Upper lobe of left lung (tissue), 6 donors: ENCODE data around the gene RNF2. TPM values are rescaled to one million over a fixed set of nuclear protein-coding genes. Genes with fewer than 3 reads are reported as not detected.

ENCODE experiments used
- ATAC-seq, 2 donors: fragments of 200-7000 bp; cut with Tn5 transposase; one replicate each; pipeline ENCODE4 v1.9.1; 2022; ENCODE audit warnings: mild to moderate bottlenecking in 2 of 2, moderate library complexity in 2 of 2; ENCODE audit not compliant: low FRiP score in 2 of 2
- DNase-seq, 2 donors: peaks; one replicate each; pipeline ENCODE4 v3.0.0-alpha.2; 2019 to 2020
- H3K27ac ChIP-seq, 4 donors: fragments of 200-600 bp; sonication (generic); one replicate each; pipeline ENCODE4 v1.5.1; 2016 to 2019
- H3K27me3 ChIP-seq, 4 donors: fragments of 200-600 bp; sonication (generic); one replicate each; pipeline ENCODE4 v1.5.1; 2017 to 2019
- H3K36me3 ChIP-seq, 4 donors: fragments of 200-600 bp; sonication (generic); one replicate each; pipeline ENCODE4 v1.5.1; 2016 to 2019
- H3K4me1 ChIP-seq, 4 donors: fragments of 200-600 bp; sonication (generic); one replicate each; pipeline ENCODE4 v1.5.1; 2018 to 2019
- H3K4me3 ChIP-seq, 4 donors: fragments of 200-600 bp; sonication (generic); one replicate each; pipeline ENCODE4 v1.5.1; 2017 to 2019; ENCODE audit warnings: mild to moderate bottlenecking in 2 of 4, moderate library complexity in 1 of 4
- H3K9me3 ChIP-seq, 4 donors: fragments of 200-600 bp; sonication (generic); one replicate each; pipeline ENCODE4 v1.5.1; 2018 to 2019
- EP300 ChIP-seq, 4 donors: sonication (generic); formaldehyde crosslinking; IDR thresholded peaks; one replicate each; pipeline ENCODE4 v1.5.1; 2017; ENCODE audit warnings: antibody characterized with exemption in 4 of 4, control low read depth in 2 of 4
- POLR2A ChIP-seq, 4 donors: fragments of 450-650 bp; IDR thresholded peaks; one replicate each; pipeline ENCODE4 v1.5.1; 2016 to 2017; ENCODE audit warnings: antibody characterized with exemption in 4 of 4, mild to moderate bottlenecking in 2 of 4
- POLR2AphosphoS5 ChIP-seq, 2 donors: sonication (generic); formaldehyde crosslinking; IDR thresholded peaks; one replicate each; pipeline ENCODE4 v1.5.1; 2017; ENCODE audit warnings: antibody characterized with exemption in 2 of 2
- WGBS, 2 donors: methylation state at CpG; one replicate each; pipeline ENCODE4 v1.1.5; 2017 to 2018; 5-methylcytosine and 5-hydroxymethylcytosine counted together
- total RNA-seq, 6 donors: library from RNA; depleted of rRNA in 4 of 6; stranded (reverse); fragments of >200 nt in 4 of 6; gene quantifications; one replicate each; pipeline versions ENCODE4 v1.1.0 to v1.2.1, GENCODE V29; 2016 to 2021
- TF ChIP-seq, protein P1 (sequence below), 6 experiments: fragments of 450-650 bp in 4 of 6; fragments of 200-600 bp in 2 of 6; sonication (generic) in 2 of 6; IDR thresholded peaks; one replicate each; pipeline ENCODE4 v1.5.1; 2016 to 2019; ENCODE audit warnings: antibody characterized with exemption in 6 of 6
- donor health status: DM: no; HTN: no; CAD: no; lungs with moderate emphysema.
- donor health status: DM: no; HTN: yes; CAD: no; lungs with severe emphysema.

The RNF2 gene
- total RNA-seq, 6 donors from 2014 or later: 4.2 to 17.8 (median 12.1) TPM

DNA sequence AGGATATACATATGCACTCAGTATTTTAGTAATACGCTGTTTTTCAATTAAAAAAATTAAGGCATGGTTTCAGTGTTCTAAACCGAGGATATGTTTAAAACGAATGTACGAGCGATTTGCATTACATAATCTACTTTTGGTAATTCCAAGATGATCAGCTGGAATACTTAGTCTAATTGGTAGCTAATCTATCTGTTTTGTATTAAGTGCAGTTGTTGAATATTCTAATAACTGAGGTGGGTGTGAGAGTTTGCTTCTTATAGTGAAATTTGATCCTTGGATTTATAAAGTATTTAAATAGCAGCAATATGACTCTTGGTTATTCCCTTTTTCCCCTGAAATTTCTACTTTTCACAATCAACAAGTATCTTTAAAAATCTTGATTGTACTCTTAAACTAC, 1.3 kb downstream of the RNF2 start:
- ATAC-seq (no peak), DNase-seq (no peak)
- Histone ChIP-seq H3K4me1 (peaks cover 11 to 34% (median 16%) of the 10 kb centered on the region in 4 donors), H3K9me3 (peaks cover 0 to 7% (median 0%) of the 10 kb centered on the region in 4 donors), H3K4me3 (peak overlapping the region; percentile 43 to 100 (median 90)), H3K36me3 (no peaks in the 10 kb centered on the region), H3K27me3 (no peaks in the 10 kb centered on the region), H3K27ac (no peak overlapping the region)
- no peak for TF ChIP-seq EP300 (IDR thresholded peaks at IDR 0.05)
- TF ChIP-seq POLR2AphosphoS5 (IDR thresholded peaks at IDR 0.05): no peak
- TF ChIP-seq, protein P1, sequence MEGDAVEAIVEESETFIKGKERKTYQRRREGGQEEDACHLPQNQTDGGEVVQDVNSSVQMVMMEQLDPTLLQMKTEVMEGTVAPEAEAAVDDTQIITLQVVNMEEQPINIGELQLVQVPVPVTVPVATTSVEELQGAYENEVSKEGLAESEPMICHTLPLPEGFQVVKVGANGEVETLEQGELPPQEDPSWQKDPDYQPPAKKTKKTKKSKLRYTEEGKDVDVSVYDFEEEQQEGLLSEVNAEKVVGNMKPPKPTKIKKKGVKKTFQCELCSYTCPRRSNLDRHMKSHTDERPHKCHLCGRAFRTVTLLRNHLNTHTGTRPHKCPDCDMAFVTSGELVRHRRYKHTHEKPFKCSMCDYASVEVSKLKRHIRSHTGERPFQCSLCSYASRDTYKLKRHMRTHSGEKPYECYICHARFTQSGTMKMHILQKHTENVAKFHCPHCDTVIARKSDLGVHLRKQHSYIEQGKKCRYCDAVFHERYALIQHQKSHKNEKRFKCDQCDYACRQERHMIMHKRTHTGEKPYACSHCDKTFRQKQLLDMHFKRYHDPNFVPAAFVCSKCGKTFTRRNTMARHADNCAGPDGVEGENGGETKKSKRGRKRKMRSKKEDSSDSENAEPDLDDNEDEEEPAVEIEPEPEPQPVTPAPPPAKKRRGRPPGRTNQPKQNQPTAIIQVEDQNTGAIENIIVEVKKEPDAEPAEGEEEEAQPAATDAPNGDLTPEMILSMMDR (IDR thresholded peaks at IDR 0.05): no peak
- TF ChIP-seq POLR2A (IDR thresholded peaks at IDR 0.05): no peak
- 1 to 5% methylated on average over 5 of the region's 5 CpGs for WGBS, 2 donors

DNA sequence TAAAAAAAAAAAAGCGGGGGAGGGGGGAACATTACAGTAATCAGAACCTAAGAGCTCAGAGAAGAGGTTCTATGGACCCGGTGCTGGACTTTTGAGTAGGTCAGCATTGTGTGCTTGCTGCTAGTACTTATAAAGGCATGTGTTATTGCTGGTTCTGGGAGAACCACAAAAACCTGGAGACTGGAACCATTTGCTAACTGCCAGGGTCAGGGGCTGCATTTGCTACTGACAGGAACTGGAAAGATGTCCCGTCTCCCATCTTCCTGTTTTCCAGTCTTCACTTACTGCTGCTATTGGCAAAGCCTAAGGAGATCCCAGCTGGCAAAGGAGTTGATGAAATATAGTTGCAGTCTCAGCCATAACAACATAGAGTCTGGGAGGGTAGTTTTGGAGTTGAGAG, 4.3 kb downstream of the RNF2 start:
- peaks cover 11 to 33% (median 16%) of the 10 kb centered on the region in 4 donors for H3K4me1 ChIP-seq
- whole genome bisulfite sequencing, 2 donors: 80 to 88% methylated on average over 3 of the region's 3 CpGs
- ATAC-seq (no peak), DNase-seq (no peak)
- H3K27ac ChIP-seq: no peak overlapping the region
- TF ChIP-seq, protein P1 (IDR thresholded peaks at IDR 0.05): no peak
- TF ChIP-seq POLR2AphosphoS5 (IDR thresholded peaks at IDR 0.05) (no peak), EP300 (IDR thresholded peaks at IDR 0.05) (no peak), POLR2A (IDR thresholded peaks at IDR 0.05) (no peak)
- no peak overlapping the region for H3K4me3 ChIP-seq
- H3K9me3 ChIP-seq: peaks cover 0 to 7% (median 0%) of the 10 kb centered on the region in 4 donors
- no peaks in the 10 kb centered on the region for H3K27me3 ChIP-seq
- no peaks in the 10 kb centered on the region for H3K36me3 ChIP-seq

DNA sequence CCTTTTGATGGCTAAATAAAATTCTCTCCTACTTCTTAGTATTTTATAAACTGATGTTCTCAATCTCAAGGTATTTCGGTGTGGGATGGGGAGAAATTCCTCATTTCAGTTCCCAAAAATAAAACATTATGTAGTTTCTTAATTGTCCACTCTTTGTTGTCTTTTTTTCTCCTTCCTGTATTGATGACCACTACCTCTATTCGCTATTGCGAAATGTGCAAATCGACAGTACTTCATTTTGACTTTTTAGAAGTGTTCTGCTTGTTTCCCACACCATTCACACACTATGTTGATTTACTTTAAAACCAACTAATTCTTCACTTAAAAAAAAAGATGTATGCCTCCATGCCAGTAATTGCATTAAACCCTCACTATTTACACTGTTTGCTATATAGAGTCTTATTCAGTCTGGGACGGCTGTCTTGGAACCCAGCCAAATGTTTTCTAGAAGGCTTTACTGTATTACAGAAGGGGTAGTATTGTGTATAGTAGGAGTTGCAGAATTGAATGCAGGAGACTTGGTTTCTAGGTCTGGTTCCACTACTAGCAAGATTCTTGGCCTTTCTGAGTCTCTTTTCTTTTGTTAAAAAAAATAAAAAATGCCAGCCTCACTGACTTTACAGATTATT, 5.6 kb downstream of the RNF2 start:
- peaks cover 11 to 30% (median 16%) of the 10 kb centered on the region in 4 donors for H3K4me1 ChIP-seq
- no peak overlapping the region for H3K27ac ChIP-seq
- no peak overlapping the region for H3K4me3 ChIP-seq
- TF ChIP-seq POLR2AphosphoS5 (IDR thresholded peaks at IDR 0.05) (no peak), POLR2A (IDR thresholded peaks at IDR 0.05) (no peak), EP300 (IDR thresholded peaks at IDR 0.05) (no peak)
- TF ChIP-seq, protein P1 (IDR thresholded peaks at IDR 0.05): no peak
- WGBS, 2 donors: 51 to 66% methylated on average over 5 of the region's 5 CpGs
- no peaks in the 10 kb centered on the region for H3K9me3 ChIP-seq
- ATAC-seq (no peak), DNase-seq (no peak)
- H3K27me3 ChIP-seq: no peaks in the 10 kb centered on the region
- no peaks in the 10 kb centered on the region for H3K36me3 ChIP-seq

DNA sequence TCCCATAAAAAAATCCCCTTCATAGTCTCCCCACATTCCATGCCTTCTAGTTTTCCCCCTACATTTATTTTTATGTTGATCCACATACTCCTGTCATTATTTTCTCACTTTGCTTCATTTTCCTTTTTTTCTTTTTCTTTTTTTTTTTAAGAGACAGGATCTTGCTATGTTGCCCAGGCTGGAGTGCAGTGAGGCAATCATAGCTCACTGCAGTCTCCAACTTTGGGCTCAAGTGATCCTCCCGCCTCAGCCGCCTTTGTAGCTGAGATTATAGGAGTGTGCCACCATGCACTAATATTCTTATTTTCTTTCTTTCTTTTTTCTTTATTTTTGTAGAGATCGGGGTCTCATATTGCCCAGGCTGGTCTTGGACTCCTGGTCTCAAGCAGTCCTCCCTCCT, 7.8 kb downstream of the RNF2 start:
- H3K9me3 ChIP-seq: no peaks in the 10 kb centered on the region
- TF ChIP-seq POLR2AphosphoS5 (IDR thresholded peaks at IDR 0.05): no peak

DNA sequence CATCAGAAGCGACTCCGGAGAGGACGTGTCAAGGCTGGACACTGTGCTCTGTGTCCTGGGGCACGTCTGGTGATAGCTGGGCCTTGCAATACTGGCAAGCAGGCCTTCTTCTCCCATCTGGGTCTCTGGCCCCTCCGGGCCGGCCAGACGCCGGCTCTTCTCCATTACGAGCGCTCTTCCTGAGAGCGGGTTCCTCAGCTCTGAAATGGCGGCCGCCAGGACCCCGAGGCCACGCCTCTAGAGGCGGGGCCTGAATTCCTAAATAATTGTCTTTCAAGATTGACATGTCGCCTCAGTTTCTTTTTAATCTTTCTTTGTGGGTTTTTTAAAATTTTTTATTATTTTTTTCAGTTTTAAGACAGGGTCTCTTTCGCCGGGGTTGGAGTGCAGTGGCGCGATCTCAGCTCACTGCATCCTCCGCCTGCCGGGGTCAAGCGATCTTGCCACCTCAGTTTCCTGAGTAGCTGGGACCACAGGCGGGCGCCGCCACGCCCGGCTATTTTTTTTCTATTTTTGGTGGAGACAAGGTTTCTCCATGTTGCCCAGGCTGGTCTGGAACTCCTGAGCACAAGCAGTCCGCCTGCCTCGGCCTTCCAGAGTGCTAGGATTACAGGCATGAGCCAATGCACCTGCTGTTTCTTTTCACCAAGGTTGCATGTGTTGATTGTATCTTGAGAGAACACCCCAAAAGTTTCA, 9.2 kb downstream of the RNF2 start:
- WGBS, 2 donors: 96 to 98% methylated on average over 31 of the region's 31 CpGs
- no peak overlapping the region for H3K4me3 ChIP-seq
- TF ChIP-seq EP300 (IDR thresholded peaks at IDR 0.05) (no peak), POLR2AphosphoS5 (IDR thresholded peaks at IDR 0.05) (no peak), POLR2A (IDR thresholded peaks at IDR 0.05) (no peak)
- TF ChIP-seq, protein P1 (IDR thresholded peaks at IDR 0.05): no peak
- peaks cover 0 to 14% (median 9%) of the 10 kb centered on the region in 4 donors for H3K4me1 ChIP-seq
- no peak for ATAC-seq
- H3K9me3 ChIP-seq: no peaks in the 10 kb centered on the region
- peak in 1 of 2 donors; percentile 71 for DNase-seq
- no peak overlapping the region for H3K27ac ChIP-seq
- no peaks in the 10 kb centered on the region for H3K27me3 ChIP-seq
- H3K36me3 ChIP-seq: no peaks in the 10 kb centered on the region

More for the DNA sequence above, 7.8 kb downstream of the RNF2 start:
- Histone ChIP-seq H3K4me3 (no peak overlapping the region), H3K27ac (no peak overlapping the region), H3K27me3 (no peaks in the 10 kb centered on the region), H3K4me1 (peaks cover 0 to 11% (median 3%) of the 10 kb centered on the region in 4 donors), H3K36me3 (no peaks in the 10 kb centered on the region)
- no peak for ATAC-seq
- 80 to 98% methylated on average over 3 of the region's 3 CpGs for WGBS, 2 donors
- DNase-seq: no peak
